Thyroid gland (tissue), 4 donors: ENCODE measurements around the gene TSPAN9. TPM values are rescaled to one million over a fixed set of nuclear protein-coding genes. Genes with fewer than 3 reads are reported as not detected.

Experiments
- DNase-seq, 2 donors: peaks; one replicate each; pipeline ENCODE4 v3.0.0-alpha.2; 2019
- H3K27ac ChIP-seq, 3 donors: fragments of 200-600 bp; sonication (generic); 1 replicate in 2 of 3; 2 replicates in 1 of 3; pipeline ENCODE4 v1.5.1; 2016 to 2019; ENCODE audit warnings: mild to moderate bottlenecking in 1 of 3, moderate library complexity in 1 of 3
- H3K27me3 ChIP-seq: fragments of 200-600 bp; sonication (generic); one replicate; pipeline ENCODE4 v1.5.1; 2019
- H3K36me3 ChIP-seq, 2 donors: fragments of 200-600 bp; sonication (generic); one replicate each; pipeline ENCODE4 v1.5.1; 2016 to 2019
- H3K4me1 ChIP-seq, 2 donors: fragments of 200-600 bp; sonication (generic); one replicate each; pipeline ENCODE4 v1.5.1; 2017 to 2019
- H3K4me3 ChIP-seq, 3 donors: fragments of 200-600 bp; sonication (generic); replicated peaks in 1 of 3; 1 replicate in 2 of 3; 2 replicates in 1 of 3; pipeline ENCODE4 v1.5.1; 2016; ENCODE audit warnings: mild to moderate bottlenecking in 1 of 3
- H3K9me3 ChIP-seq: fragments of 200-600 bp; sonication (generic); one replicate; pipeline ENCODE4 v1.5.1; 2017
- POLR2A ChIP-seq, 2 donors: fragments of 450-650 bp; IDR thresholded peaks; one replicate each; pipeline ENCODE4 v1.6.1; 2017; ENCODE audit warnings: antibody characterized with exemption in 2 of 2, mild to moderate bottlenecking in 2 of 2, moderate library complexity in 1 of 2
- WGBS, 2 donors: methylation state at CpG; one replicate each; pipeline ENCODE4 v1.1.5; 2017; 5-methylcytosine and 5-hydroxymethylcytosine counted together
- intact Hi-C: fragments of 100-400 bp; cut with DNase I; formaldehyde crosslinking; loops from one replicate; pipeline ENCODE4 v1.15.1; 2023
- total RNA-seq, 4 donors: library from RNA; depleted of rRNA; stranded (reverse); fragments of >200 nt; gene quantifications; one replicate each; pipeline ENCODE4 v1.2.3, GENCODE V29; 2016
- TF ChIP-seq, protein P1 (sequence below), 6 experiments: fragments of 200-600 bp in 3 of 6; fragments of 450-650 bp in 3 of 6; sonication (generic) in 3 of 6; IDR thresholded peaks; one replicate each; pipeline ENCODE4 v1.5.1; 2016 to 2019; ENCODE audit warnings: antibody characterized with exemption in 6 of 6, mild to moderate bottlenecking in 2 of 6, inconsistent platforms in 1 of 6, moderate library complexity in 1 of 6

TSPAN9 gene
- total RNA-seq, 4 donors from 2014 or later = 26.9 to 47.5 (median 33.2) TPM

DNA sequence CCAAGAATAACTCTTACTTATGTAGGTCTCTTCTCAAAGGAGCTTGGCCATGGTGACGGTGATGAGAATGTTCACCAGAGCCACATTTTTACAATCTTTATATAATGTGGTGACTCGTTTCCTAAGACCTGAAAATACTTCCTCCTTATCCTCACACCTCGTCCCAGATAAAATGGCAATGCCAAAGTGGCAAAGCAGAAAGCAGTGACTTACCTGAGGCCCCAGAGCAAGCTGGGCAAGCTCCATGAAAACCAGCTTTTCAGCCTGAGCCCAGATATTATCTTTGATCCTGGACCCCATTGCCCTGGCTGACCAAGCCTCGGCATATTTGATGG is 240.3 kb downstream of the TSPAN9 start:
- TF ChIP-seq POLR2A (IDR thresholded peaks at IDR 0.05) = no peak
- TF ChIP-seq, protein P1, sequence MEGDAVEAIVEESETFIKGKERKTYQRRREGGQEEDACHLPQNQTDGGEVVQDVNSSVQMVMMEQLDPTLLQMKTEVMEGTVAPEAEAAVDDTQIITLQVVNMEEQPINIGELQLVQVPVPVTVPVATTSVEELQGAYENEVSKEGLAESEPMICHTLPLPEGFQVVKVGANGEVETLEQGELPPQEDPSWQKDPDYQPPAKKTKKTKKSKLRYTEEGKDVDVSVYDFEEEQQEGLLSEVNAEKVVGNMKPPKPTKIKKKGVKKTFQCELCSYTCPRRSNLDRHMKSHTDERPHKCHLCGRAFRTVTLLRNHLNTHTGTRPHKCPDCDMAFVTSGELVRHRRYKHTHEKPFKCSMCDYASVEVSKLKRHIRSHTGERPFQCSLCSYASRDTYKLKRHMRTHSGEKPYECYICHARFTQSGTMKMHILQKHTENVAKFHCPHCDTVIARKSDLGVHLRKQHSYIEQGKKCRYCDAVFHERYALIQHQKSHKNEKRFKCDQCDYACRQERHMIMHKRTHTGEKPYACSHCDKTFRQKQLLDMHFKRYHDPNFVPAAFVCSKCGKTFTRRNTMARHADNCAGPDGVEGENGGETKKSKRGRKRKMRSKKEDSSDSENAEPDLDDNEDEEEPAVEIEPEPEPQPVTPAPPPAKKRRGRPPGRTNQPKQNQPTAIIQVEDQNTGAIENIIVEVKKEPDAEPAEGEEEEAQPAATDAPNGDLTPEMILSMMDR (IDR thresholded peaks at IDR 0.05) = no peak
- Histone ChIP-seq H3K27me3 (no peaks in the 10 kb centered on the region), H3K27ac (no peak overlapping the region), H3K4me1 (peaks cover 7 to 27% of the 10 kb centered on the region in 2 donors), H3K36me3 (no peaks in the 10 kb centered on the region), H3K9me3 (no peaks in the 10 kb centered on the region), H3K4me3 (no peak overlapping the region)
- no peak for DNase-seq
- intact Hi-C loops = no loop called here
- WGBS, 2 donors = 84 to 91% methylated on average over 4 of the region's 4 CpGs

DNA sequence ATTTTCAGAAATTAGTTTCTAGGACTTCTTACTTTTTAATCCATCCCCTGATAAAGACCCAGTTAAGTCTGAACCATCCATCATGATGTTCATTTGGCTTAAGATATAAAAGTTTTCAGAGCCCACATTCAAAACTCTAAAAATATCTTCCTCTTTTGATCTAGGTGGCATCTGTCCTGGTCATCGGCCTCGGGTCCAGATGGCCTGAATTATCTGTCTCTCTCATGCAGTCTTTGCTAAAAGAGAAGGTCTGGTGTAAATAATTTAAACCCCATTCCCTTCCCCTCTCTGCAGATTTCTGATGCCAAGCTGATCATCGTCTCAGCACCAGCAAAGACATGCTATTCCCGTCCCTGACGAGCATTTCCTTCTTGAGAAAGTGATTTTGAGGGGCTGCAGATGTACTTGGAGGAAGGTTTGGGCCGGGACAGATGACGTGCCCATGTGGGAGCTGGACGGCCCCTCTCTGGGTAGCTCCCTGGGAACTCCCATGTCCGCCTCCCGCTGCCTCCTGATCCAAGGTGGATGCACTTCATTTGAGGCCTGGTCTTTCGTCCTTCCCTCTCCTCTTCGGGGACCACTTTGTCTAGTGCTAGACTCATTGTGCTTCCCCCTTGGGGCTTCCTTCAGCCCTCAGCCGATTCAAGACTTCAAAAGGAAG is 240.8 kb downstream of the TSPAN9 start:
- 87 to 88% methylated on average over 13 of the region's 13 CpGs for WGBS, 2 donors
- TF ChIP-seq POLR2A (IDR thresholded peaks at IDR 0.05) = no peak
- TF ChIP-seq, protein P1 (IDR thresholded peaks at IDR 0.05) = no peak
- Histone ChIP-seq H3K4me1 (peaks cover 7 to 27% of the 10 kb centered on the region in 2 donors), H3K27ac (no peak overlapping the region), H3K9me3 (no peaks in the 10 kb centered on the region), H3K36me3 (no peaks in the 10 kb centered on the region), H3K27me3 (no peaks in the 10 kb centered on the region), H3K4me3 (no peak overlapping the region)
- DNase-seq = no peak
- intact Hi-C loops = no loop called here

DNA sequence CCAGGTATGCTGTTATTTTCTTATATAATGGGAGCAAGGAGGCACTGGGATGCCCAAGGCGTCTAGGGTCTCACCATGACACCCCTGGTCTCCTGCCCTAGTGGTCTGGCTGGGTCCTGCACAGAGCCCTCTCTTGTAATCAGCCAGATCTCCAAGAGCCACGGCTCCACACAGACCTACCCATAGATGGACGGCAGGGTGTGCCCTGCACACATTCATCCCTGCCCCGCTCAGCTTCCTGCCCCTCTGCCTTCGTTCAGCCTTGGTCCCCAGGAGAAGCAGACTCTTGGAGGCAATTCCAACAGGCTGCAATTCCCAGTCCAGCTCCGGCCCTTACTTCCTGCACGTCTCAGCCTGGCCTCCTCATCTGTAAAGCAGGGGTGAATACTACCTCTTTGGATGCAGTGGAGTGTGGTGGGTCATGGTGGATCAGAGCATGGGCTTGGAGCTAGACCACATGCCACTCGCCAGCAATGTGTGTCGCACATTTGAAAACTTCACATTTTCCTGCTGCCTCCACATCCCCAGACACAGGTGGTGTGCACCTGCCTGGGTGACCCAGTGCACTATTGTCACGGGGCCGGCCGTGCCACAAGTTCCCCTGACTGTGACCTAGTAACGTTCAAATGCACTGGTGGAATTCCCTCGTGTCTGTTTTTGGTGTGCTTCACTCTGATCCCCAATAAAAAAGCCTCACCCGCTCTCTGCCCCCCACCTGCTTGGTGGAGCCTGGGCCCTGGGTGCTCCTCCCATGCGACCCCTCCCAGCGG is 242.7 kb downstream of the TSPAN9 start:
- no peaks in the 10 kb centered on the region for H3K27me3 ChIP-seq
- no peak for DNase-seq
- H3K4me1 ChIP-seq = peaks cover 7 to 23% of the 10 kb centered on the region in 2 donors
- H3K36me3 ChIP-seq = no peaks in the 10 kb centered on the region
- TF ChIP-seq, protein P1 (IDR thresholded peaks at IDR 0.05) = no peak
- TF ChIP-seq POLR2A (IDR thresholded peaks at IDR 0.05) = no peak
- intact Hi-C loops = no loop called here
- H3K9me3 ChIP-seq = no peaks in the 10 kb centered on the region
- H3K4me3 ChIP-seq = no peak overlapping the region
- 75 to 91% methylated on average over 16 to 17 of the region's 17 CpGs for WGBS, 2 donors
- H3K27ac ChIP-seq = no peak overlapping the region

DNA sequence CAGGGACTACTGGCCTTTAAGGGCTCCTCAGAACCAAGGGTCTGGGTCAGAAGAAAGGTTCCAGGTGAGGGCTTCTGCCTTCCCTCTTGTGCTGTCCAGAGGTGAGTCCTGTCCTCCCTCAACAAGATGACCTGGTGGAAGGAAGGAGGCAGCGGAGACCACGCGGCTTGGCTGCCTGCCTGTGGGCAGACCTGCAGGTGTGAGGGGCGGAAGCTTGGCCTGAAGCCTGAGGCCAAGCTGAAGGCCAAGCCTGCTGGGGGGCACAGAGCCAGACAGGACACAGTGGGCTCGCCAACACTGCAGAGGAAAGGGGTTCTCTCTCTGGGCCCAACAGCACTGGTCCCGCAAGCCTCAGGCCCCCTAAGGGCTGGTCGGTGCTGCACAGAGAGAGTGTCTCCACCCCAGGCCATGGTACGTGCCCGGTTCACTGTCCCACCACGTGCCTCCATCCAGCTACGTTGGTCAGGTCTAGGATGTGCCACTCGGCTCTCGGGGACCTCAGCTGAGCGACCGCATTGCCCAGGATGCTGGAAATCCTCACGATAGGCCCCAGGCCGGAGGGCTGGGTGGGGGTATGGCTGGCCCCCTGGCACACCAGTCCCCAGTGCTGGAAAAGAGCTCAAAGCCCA is 243.8 kb downstream of the TSPAN9 start:
- 77 to 80% methylated on average over 1 to 11 of the region's 17 CpGs for WGBS, 2 donors
- TF ChIP-seq, protein P1 (IDR thresholded peaks at IDR 0.05) = no peak
- no peak for TF ChIP-seq POLR2A (IDR thresholded peaks at IDR 0.05)
- Histone ChIP-seq H3K27ac (no peak overlapping the region), H3K4me3 (no peak overlapping the region), H3K4me1 (peaks cover 0 to 14% of the 10 kb centered on the region in 2 donors), H3K36me3 (no peaks in the 10 kb centered on the region), H3K9me3 (no peaks in the 10 kb centered on the region), H3K27me3 (no peaks in the 10 kb centered on the region)
- DNase-seq = no peak
- intact Hi-C loops = no loop called here

DNA sequence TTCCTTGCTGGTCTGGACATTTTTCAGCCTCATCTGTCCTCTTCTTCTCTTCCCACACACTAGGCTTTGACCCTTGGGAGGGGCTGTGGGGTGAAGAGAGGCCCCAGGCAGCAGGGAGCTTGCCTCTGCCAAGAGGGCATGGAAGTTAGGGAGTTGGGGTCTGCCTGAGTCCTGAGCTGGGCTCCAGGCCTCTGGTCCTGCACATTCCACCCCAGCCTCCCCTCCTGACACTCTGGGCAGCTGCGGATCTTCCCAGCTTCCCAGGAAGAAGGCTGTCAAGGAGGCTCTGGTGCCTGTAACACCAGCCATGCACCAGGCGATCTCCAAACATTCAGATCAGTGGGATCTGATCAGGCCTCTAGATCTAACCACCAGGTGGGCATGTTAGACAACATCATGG is 244.7 kb downstream of the TSPAN9 start:
- Histone ChIP-seq H3K36me3 (no peaks in the 10 kb centered on the region), H3K27me3 (no peaks in the 10 kb centered on the region), H3K27ac (no peak overlapping the region), H3K9me3 (no peaks in the 10 kb centered on the region), H3K4me1 (peaks cover 0 to 16% of the 10 kb centered on the region in 2 donors), H3K4me3 (no peak overlapping the region)
- intact Hi-C loops = no loop called here
- TF ChIP-seq, protein P1 (IDR thresholded peaks at IDR 0.05) = no peak
- no peak for TF ChIP-seq POLR2A (IDR thresholded peaks at IDR 0.05)
- WGBS, 2 donors = 92 to 100% methylated on average over 2 of the region's 2 CpGs
- no peak for DNase-seq
